COLO829 (cell line): Measurements from ENCODE around the gene RABL3.
"Not testable (repeated sequence)": the region's sequence is repeated elsewhere in the genome, so short reads cannot be mapped to it uniquely, and the experiment has no call there.

Source experiments
- DNase-seq: peaks from one replicate; pipeline ENCODE4 v3.0.0; 2012; ENCODE audit warnings: low spot score

The RABL3 gene

GRCh38 chr3:120642368-120642948 is 99.9 kb downstream of the RABL3 start:
- no peak for DNase-seq

GRCh38 chr3:120641696-120642246 is 100.5 kb downstream of the RABL3 start:
- no peak for DNase-seq

GRCh38 chr3:120640231-120640630 is 102.1 kb downstream of the RABL3 start:
- no peak for DNase-seq

GRCh38 chr3:120638820-120639219 is 103.5 kb downstream of the RABL3 start:
- not testable (repeated sequence) for DNase-seq

- DNase-seq, result no peak
Measured at GRCh38 chr3:120637851-120638559, 104.3 kb downstream of the RABL3 start.

- DNase-seq, result no peak
Measured at GRCh38 chr3:120636795-120637401, 105.4 kb downstream of the RABL3 start.
